Activated CD4-positive, alpha-beta T cell treated with anti-CD3 and anti-CD28 coated beads, Interleukin-2, amount 10 ng/mL, durations not matched to agents 24 days and 14 days (primary cell): Measurements from ENCODE around the gene STAB2. TPM values are rescaled to one million over a fixed set of nuclear protein-coding genes. Genes with fewer than 3 reads are reported as not detected.

Experiments
- DNase-seq: peaks from one replicate; pipeline ENCODE4 v3.0.0; 2022
- H3K27ac Mint-ChIP-seq: one replicate; pipeline ENCODE4 v1.8.0; 2022; ENCODE audit warnings: mild to moderate bottlenecking, mixed read lengths
- H3K27me3 Mint-ChIP-seq: one replicate; pipeline ENCODE4 v1.8.0; 2022; ENCODE audit warnings: mixed read lengths
- H3K36me3 Mint-ChIP-seq: one replicate; pipeline ENCODE4 v1.8.0; 2022; ENCODE audit warnings: low read depth, mild to moderate bottlenecking, mixed read lengths
- H3K4me1 Mint-ChIP-seq: one replicate; pipeline ENCODE4 v1.8.0; 2021; ENCODE audit warnings: mixed read lengths
- H3K4me3 Mint-ChIP-seq: one replicate; pipeline ENCODE4 v1.8.0; 2022; ENCODE audit warnings: mild to moderate bottlenecking, moderate library complexity, mixed read lengths
- H3K9me3 Mint-ChIP-seq: one replicate; pipeline ENCODE4 v1.8.0; 2021; ENCODE audit warnings: mixed read lengths
- intact Hi-C: fragments of 100-400 bp; cut with micrococcal nuclease; formaldehyde crosslinking; loops from one replicate; pipeline ENCODE4 v1.15.1; 2023
- total RNA-seq: library from RNA; stranded (reverse); gene quantifications from 2 replicates; pipeline ENCODE4 v1.2.3, GENCODE V29; 2022

STAB2 gene
- total RNA-seq, 1 donor from 2014 or later, result not detected

DNA sequence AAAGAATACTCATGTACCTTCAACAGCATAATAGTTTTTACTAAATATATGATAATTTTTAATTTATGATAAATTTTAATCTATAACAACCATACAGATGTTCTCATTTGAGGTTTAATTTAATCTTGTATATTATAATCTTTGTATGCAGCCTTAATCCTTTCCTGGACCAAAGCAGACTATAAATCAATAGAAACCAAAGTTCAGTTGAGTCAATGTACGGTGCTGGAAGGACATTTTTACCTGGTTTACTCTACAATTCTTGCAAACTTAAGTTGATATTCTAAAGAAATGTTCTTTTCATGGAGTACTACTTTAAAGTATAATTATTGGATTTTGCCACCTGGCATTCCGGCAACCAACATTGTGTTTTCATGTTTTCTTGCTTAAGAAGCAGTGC lies 118.0 kb downstream of the STAB2 start:
- DNase-seq, result no peak
- Mint-ChIP-seq H3K27ac (no peak overlapping the region), H3K9me3 (no peaks in the 10 kb centered on the region), H3K4me3 (no peak overlapping the region), H3K27me3 (peaks cover 4% of the 10 kb centered on the region), H3K36me3 (no peaks in the 10 kb centered on the region), H3K4me1 (no peaks in the 10 kb centered on the region)
- intact Hi-C loops, result no loop called here

DNA sequence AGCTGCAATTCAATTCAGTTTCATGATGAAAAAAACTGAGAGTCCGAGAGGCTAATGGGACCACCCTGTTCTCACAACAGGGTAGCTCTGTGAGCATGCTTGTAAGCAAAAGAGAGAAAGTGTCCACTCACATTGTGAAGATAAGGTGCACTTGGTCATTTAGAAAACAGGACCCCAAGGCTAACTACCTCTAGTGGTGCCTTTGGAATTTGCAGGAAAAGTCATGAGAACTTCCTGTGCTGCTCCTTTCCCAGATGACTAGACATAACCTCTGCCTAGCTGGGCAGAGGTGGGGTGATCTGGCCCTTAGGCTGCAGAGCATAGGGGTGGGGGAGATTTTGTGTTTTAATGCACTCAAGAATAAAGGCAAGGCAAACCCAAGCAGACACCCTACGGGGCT lies 118.9 kb downstream of the STAB2 start:
- Mint-ChIP-seq H3K4me1 (no peaks in the 10 kb centered on the region), H3K27ac (no peak overlapping the region), H3K9me3 (no peaks in the 10 kb centered on the region), H3K27me3 (peaks cover 4% of the 10 kb centered on the region), H3K4me3 (no peak overlapping the region), H3K36me3 (no peaks in the 10 kb centered on the region)
- intact Hi-C loops, result no loop called here
- DNase-seq, result no peak

DNA sequence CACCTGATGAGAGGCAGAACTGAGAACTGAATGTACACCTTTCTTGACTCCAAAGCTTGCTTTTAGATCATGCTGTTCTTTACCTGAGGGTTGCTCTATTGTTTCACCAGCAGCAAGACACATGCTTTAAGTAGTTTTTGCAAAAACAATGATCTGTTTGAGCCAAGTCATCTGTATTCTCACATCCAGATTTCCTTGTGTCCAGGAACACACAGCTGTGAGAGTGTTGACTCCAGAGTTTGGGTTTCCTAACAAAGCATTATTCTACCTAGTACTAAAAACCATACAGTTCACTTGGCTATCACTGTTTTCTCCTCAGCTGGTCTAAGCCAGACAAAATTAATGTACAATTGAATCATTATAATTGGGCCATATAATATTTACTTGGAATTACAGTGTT lies 120.4 kb downstream of the STAB2 start:
- no peaks in the 10 kb centered on the region for H3K4me1 Mint-ChIP-seq
- no peaks in the 10 kb centered on the region for H3K36me3 Mint-ChIP-seq
- no peak overlapping the region for H3K27ac Mint-ChIP-seq
- no peaks in the 10 kb centered on the region for H3K9me3 Mint-ChIP-seq
- intact Hi-C loops, result no loop called here
- peaks cover 6% of the 10 kb centered on the region for H3K27me3 Mint-ChIP-seq
- no peak overlapping the region for H3K4me3 Mint-ChIP-seq
- no peak for DNase-seq

DNA sequence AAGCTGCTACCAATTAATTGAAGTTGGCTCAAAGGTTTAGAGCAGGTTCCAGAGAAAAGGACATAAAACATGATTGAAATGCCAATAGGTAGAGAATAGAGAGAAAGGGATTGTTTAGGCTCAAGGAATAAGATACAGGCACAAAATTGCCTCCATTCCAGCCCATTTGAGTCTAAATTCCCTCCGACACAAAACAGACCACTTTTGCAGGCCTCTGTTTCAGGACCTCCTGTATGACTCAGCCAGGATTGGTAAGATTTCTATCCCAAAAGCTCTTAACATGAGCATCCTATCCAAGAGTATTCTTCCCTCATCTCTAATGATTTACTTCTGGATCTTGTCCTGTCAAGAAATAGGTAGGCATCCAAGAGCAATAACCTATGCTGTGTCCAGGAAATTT lies 123.5 kb downstream of the STAB2 start:
- H3K4me1 Mint-ChIP-seq, result no peaks in the 10 kb centered on the region
- H3K9me3 Mint-ChIP-seq, result no peaks in the 10 kb centered on the region
- H3K27me3 Mint-ChIP-seq, result peaks cover 6% of the 10 kb centered on the region
- no peaks in the 10 kb centered on the region for H3K36me3 Mint-ChIP-seq
- no peak for DNase-seq
- no peak overlapping the region for H3K4me3 Mint-ChIP-seq
- intact Hi-C loops, result no loop called here
- H3K27ac Mint-ChIP-seq, result no peak overlapping the region

DNA sequence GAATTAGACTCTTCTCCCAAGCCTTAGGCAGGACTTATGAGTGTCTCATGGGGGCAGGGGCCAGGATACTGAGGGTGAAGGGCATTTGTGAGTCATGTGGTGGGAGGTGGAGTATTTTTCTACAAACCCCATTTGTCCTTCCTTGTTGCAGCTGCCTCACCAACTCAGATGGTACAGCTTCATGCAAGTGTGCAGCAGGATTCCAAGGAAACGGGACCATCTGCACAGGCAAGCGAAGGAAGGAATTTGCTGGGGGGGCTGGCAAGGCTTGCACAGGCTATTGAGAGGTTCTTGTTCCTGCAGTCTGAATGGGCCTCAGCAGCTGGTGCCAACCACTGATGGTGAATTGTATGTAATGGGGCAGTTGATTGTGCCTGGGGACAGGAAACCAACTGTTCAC lies 125.1 kb downstream of the STAB2 start:
- intact Hi-C loops, result no loop called here
- H3K4me3 Mint-ChIP-seq, result no peak overlapping the region
- H3K36me3 Mint-ChIP-seq, result no peaks in the 10 kb centered on the region
- H3K9me3 Mint-ChIP-seq, result no peaks in the 10 kb centered on the region
- no peak for DNase-seq
- no peak overlapping the region for H3K27ac Mint-ChIP-seq
- H3K4me1 Mint-ChIP-seq, result no peaks in the 10 kb centered on the region
- H3K27me3 Mint-ChIP-seq, result peaks cover 6% of the 10 kb centered on the region

DNA sequence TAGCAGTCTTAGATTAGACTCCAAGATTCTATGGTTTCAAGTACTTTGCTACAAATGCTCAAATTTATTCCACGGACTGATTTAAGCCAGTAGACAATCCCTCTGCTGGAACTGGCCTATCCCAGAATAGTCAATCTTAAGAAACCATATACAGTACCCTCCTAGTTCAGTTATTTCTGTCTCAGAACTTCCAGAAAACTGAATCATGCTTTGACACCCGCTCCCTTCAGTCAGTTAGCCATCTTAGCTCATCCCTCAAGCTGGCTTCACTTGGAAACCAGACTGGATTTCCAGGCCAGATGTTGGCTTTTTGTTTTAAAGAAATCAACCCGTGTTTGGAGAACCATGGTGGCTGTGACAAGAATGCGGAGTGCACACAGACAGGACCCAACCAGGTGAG lies 128.4 kb downstream of the STAB2 start:
- no peaks in the 10 kb centered on the region for H3K36me3 Mint-ChIP-seq
- no peak overlapping the region for H3K4me3 Mint-ChIP-seq
- no peak overlapping the region for H3K27ac Mint-ChIP-seq
- intact Hi-C loops, result no loop called here
- no peaks in the 10 kb centered on the region for H3K9me3 Mint-ChIP-seq
- no peaks in the 10 kb centered on the region for H3K4me1 Mint-ChIP-seq
- DNase-seq, result no peak
- H3K27me3 Mint-ChIP-seq, result peaks cover 2% of the 10 kb centered on the region

DNA sequence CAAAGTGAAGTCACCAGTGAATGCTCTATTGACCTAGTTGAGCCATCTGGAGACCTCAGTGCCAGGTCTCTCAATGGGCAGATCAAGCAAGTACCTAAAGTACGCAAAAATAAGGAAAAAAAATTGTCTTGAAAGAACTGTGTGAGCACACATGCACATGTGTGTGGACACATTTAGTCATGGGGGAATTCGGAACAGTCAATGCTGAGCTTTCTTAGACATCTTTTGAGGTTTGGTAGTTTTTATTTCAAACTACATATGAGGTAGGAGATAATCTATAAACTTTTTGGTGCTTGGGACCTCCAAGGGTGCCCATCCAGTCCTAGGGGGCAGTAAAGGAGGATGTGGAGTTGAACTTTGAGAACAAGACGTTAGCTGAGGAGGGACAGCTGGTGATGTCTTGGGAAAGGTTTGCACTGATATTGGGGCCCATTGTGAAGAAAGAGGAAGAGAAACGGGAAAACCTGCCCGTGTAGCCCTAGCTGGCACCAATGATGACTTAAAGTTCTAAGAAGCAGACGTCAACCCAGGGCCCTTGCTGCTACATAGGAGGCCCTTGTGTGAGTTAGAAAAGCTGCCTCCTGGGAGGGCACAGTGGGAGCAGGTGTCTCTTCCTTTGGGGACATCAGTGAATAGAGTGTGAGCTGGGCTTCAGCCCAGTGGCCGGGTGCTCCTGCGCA lies 129.6 kb downstream of the STAB2 start:
- H3K4me1 Mint-ChIP-seq, result no peaks in the 10 kb centered on the region

DNA sequence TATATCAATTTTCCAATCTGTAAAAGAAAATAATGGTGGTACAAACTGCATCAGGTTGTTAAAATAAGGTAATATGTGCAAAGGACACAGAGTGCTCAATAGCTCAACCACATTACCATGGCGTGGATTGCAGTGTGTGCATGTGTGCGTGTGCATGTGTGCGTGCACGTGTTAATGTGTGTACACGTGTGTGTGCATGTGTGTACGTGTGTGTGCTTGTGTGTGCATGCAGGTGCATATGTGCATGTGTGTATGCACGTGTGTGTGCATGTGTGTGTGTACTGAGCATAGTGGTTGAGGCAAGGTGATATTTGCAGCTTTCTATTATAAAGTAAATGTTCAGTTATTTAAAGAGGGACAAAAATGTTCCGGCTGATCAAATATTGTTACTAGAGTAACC lies 138.3 kb downstream of the STAB2 start:
- Mint-ChIP-seq H3K4me3 (no peak overlapping the region), H3K36me3 (no peaks in the 10 kb centered on the region), H3K27me3 (no peaks in the 10 kb centered on the region), H3K27ac (no peak overlapping the region), H3K9me3 (no peaks in the 10 kb centered on the region), H3K4me1 (no peaks in the 10 kb centered on the region)
- DNase-seq, result no peak
- intact Hi-C loops, result no loop called here

More for the DNA sequence above, 129.6 kb downstream of the STAB2 start:
- Mint-ChIP-seq H3K4me3 (no peak overlapping the region), H3K27ac (no peak overlapping the region), H3K36me3 (no peaks in the 10 kb centered on the region), H3K9me3 (no peaks in the 10 kb centered on the region), H3K27me3 (peaks cover 2% of the 10 kb centered on the region)
- intact Hi-C loops, result no loop called here
- DNase-seq, result no peak

DNA sequence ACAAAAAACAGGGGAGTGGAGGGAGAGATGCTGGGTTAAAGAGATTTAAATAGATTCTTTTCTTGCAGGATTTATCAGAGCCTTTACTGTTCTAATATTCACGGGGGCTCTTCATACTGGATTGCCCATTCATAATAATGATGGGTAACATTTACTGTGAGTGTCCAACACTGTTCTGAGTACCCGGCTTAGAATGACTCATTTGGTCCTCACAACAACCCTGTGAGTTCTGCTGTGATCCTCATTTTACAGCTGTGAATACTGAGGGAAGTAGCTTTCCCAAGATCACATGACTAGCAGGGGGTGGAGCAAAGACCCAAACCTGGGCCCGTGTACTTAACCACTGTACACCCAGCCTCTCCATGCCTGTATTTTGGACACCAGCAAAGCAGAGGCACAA lies 140.6 kb downstream of the STAB2 start:
- intact Hi-C loops, result no loop called here
- no peak overlapping the region for H3K4me3 Mint-ChIP-seq
- no peaks in the 10 kb centered on the region for H3K4me1 Mint-ChIP-seq
- H3K27me3 Mint-ChIP-seq, result peaks cover 2% of the 10 kb centered on the region
- no peak overlapping the region for H3K27ac Mint-ChIP-seq
- no peaks in the 10 kb centered on the region for H3K9me3 Mint-ChIP-seq
- no peak for DNase-seq
- no peaks in the 10 kb centered on the region for H3K36me3 Mint-ChIP-seq

DNA sequence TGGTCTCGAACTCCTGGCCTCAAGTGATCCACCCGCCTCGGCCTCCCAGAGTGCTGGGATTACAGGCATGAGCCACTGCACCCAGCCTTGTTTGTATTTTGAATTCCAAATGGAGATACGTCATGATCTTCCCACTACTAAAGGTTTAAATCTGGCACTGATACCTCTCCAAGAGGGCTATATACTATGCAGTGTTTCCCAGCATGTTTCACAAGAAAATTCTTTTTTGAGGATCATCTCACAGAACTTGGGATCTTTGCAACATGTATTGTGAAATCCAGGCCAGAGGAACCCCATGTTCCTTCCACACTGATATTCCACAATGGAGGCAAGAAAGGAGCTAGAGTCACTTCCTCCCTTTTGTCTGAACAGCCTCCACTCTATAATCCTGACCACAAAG lies 141.2 kb downstream of the STAB2 start:
- H3K4me3 Mint-ChIP-seq, result no peak overlapping the region
- intact Hi-C loops, result no loop called here
- H3K27ac Mint-ChIP-seq, result no peak overlapping the region
- H3K27me3 Mint-ChIP-seq, result peaks cover 2% of the 10 kb centered on the region
- no peaks in the 10 kb centered on the region for H3K36me3 Mint-ChIP-seq
- no peak for DNase-seq
- no peaks in the 10 kb centered on the region for H3K4me1 Mint-ChIP-seq
- H3K9me3 Mint-ChIP-seq, result no peaks in the 10 kb centered on the region

DNA sequence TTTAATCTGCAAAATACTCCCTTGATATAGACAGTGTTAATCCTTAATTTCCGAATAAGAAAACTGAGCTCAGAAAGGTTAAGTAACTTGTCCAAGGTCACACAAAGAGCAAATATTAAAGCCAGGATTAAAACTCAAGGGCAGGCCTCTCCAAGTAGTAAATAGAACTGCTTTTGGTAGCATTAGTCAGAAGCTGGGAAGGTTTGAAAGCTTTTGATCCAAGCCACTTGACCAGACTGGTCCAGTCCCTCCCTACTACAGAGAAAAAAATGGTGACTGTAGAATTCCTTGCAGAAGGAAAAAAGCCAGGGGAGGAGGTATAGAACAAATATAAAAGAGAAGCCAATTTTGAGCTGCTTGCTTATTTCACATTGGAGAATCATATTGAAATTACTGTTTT lies 142.4 kb downstream of the STAB2 start:
- no peak for DNase-seq
- intact Hi-C loops, result no loop called here
- peaks cover 2% of the 10 kb centered on the region for H3K27me3 Mint-ChIP-seq
- no peaks in the 10 kb centered on the region for H3K4me1 Mint-ChIP-seq
- no peak overlapping the region for H3K4me3 Mint-ChIP-seq
- H3K36me3 Mint-ChIP-seq, result no peaks in the 10 kb centered on the region
- no peaks in the 10 kb centered on the region for H3K9me3 Mint-ChIP-seq
- H3K27ac Mint-ChIP-seq, result no peak overlapping the region

DNA sequence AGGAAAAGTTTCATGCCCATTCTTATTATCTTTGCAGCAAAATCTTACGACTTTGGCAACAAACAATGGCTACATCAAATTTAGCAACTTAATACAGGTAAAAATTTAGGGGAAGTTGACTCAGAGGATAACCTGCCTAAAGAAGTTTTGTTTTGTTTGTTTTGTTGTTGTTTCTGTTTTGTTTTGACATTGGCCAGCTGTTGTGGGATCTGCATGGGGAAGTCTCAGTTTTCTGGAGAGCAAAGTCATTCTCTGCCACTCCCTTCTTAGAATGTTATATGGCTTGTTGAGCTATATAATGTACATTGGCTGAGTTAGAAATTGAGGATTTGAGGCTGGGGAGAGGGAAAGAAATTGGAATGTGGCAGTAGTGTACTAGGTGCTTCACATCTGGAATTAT lies 144.5 kb downstream of the STAB2 start:
- intact Hi-C loops, result no loop called here
- Mint-ChIP-seq H3K27me3 (peaks cover 4% of the 10 kb centered on the region), H3K4me1 (no peaks in the 10 kb centered on the region), H3K36me3 (no peaks in the 10 kb centered on the region), H3K27ac (no peak overlapping the region), H3K4me3 (no peak overlapping the region), H3K9me3 (no peaks in the 10 kb centered on the region)
- no peak for DNase-seq

DNA sequence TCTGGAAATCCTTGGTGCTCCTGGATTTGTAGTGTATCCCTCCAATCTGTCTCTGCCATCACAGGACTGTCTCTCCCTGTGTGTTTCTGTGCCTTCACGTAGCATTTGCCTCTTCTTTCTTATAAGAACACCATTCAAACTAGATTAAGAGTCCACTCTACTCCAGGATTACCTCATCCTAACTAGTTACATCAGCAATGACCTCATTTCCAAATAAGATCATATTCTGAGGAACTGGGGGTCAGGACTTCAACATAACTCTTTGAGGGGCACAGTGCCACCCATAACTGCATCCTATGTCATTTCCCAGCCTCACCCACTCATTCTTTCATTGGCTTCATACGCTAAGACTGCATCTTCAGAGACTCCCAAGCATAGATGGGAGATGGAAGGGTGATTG lies 147.8 kb downstream of the STAB2 start:
- no peaks in the 10 kb centered on the region for H3K9me3 Mint-ChIP-seq
- no peak overlapping the region for H3K4me3 Mint-ChIP-seq

DNA sequence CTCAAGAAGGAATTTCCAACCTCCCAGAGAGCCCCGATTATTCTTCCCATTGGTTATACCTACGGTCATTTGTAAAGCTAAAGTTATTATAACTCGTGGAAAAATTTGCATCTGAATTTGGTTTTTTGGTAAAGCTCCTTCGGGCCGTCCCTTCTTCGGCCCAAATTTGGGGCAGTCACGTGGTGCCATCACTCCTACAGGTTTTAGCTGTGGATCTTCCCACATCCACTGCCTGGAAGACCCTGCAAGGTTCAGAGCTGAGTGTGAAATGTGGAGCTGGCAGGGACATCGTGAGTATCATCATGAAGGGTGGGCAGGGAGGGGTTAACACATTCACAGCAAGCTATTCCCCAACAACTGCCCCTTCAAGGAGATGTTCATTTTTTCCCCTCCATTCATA lies 148.2 kb downstream of the STAB2 start:
- Mint-ChIP-seq H3K27ac (no peak overlapping the region), H3K4me3 (no peak overlapping the region), H3K27me3 (peaks cover 4% of the 10 kb centered on the region), H3K36me3 (no peaks in the 10 kb centered on the region), H3K4me1 (no peaks in the 10 kb centered on the region), H3K9me3 (no peaks in the 10 kb centered on the region)
- DNase-seq, result no peak
- intact Hi-C loops, result no loop called here

More for the DNA sequence above, 147.8 kb downstream of the STAB2 start:
- DNase-seq, result no peak
- Mint-ChIP-seq H3K27me3 (peaks cover 4% of the 10 kb centered on the region), H3K27ac (no peak overlapping the region), H3K4me1 (no peaks in the 10 kb centered on the region), H3K36me3 (no peaks in the 10 kb centered on the region)
- intact Hi-C loops, result no loop called here

DNA sequence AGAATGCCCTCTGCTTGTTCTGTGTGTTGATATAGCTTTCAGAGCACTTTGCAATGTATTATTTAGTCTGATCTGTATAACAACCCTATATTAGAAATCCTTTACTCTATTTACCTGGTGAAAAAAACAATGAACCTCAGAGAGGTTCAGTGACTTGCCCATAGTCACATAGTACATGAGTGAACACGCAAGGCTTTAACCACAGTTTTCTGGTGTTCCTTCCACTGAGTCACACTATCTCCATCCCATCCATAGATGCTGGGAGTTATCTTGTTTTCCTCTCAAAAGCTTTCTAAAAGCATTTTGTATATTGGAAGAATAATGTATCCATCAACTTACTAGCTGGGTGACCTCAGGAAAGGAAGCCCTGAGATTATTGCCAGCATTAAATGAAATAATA lies 149.5 kb downstream of the STAB2 start:
- Mint-ChIP-seq H3K36me3 (no peaks in the 10 kb centered on the region), H3K9me3 (no peaks in the 10 kb centered on the region), H3K4me3 (no peak overlapping the region), H3K27ac (no peak overlapping the region), H3K4me1 (no peaks in the 10 kb centered on the region), H3K27me3 (peaks cover 3% of the 10 kb centered on the region)
- intact Hi-C loops, result no loop called here
- no peak for DNase-seq
